K562 (cell line): ENCODE results near the gene CMA1. TPM values are rescaled to one million over a fixed set of nuclear protein-coding genes. Genes with fewer than 3 reads are reported as not detected.

Source experiments
- ATAC-seq: fragments of 200-7000 bp; cut with Tn5 transposase; 3 replicates; pipeline ENCODE4 v1.9.1; 2020; ENCODE audit warnings: moderate library complexity
- BruUV-seq: library from RNA; stranded (reverse); fragments of 400-500 nt; replicated peaks from 2 replicates; lab custom pipeline; 2021; lab: Mats Ljungman, UMichigan
- CTCF ChIA-PET: fragments of 300-600 bp; formaldehyde crosslinking; extraction: SDS; loops from one replicate; lab custom pipeline; 2021; ENCODE audit warnings: low intra/inter-chr PET ratio; lab: Yijun Ruan, JAX
- POLR2A ChIA-PET: fragments of 300-600, 350-650 bp; sonication (Branson Sonifier 250); formaldehyde crosslinking; extraction: SDS; loops from one replicate; lab custom pipeline; 2021; ENCODE audit warnings: antibody characterized with exemption, inconsistent platforms; lab: Yijun Ruan, JAX
- DNase-seq, 4 experiments: peaks; one replicate each; pipeline versions ENCODE4 v3.0.0 to v3.0.0-alpha.2; 2011 to 2018; ENCODE audit warnings: low spot score in 3 of 4, mixed read lengths in 3 of 4; ENCODE audit errors: extremely low read depth in 1 of 4
- FAIRE-seq: peaks from 2 replicates; lab custom pipeline; 2011; peaks lifted over from hg19 to GRCh38; lab: Jason Lieb, UNC
- H2AFZ ChIP-seq: 2 replicates; pipeline ENCODE4 v1.6.0; 2011; ENCODE audit warnings: low read depth, low read length, control low read depth, inconsistent platforms
- H3K27ac ChIP-seq: fragments of 200-600 bp; 3 replicates; pipeline ENCODE4 v1.8.0; 2011; ENCODE audit warnings: low read depth, mild to moderate bottlenecking, control low read depth, inconsistent platforms, low read length, moderate library complexity, mixed read lengths; ENCODE audit errors: extremely low read depth
- H3K27me3 ChIP-seq, 2 experiments: fragments of 300-600 bp in 1 of 2; 2 replicates in 1 of 2; 3 replicates in 1 of 2; pipeline versions ENCODE4 v1.6.0 to v1.8.0; 2011; ENCODE audit warnings: inconsistent platforms in 2 of 2, low read length in 2 of 2, mild to moderate bottlenecking in 1 of 2, mixed read lengths in 1 of 2, moderate library complexity in 1 of 2; ENCODE audit not compliant: control insufficient read depth in 2 of 2, insufficient read depth in 2 of 2
- H3K36me3 ChIP-seq: fragments of 300-600 bp; 3 replicates; pipeline ENCODE4 v1.8.0; 2011; ENCODE audit warnings: mild to moderate bottlenecking, low read length, inconsistent platforms; ENCODE audit not compliant: control insufficient read depth, insufficient read depth
- H3K4me1 ChIP-seq, 2 experiments: fragments of 200-600 bp in 1 of 2; replicated peaks in 1 of 2; 2 replicates in 1 of 2; 3 replicates in 1 of 2; pipeline versions ENCODE4 v1.5.1 to v1.8.0; 2011; ENCODE audit warnings: inconsistent platforms in 2 of 2, low read length in 2 of 2, mild to moderate bottlenecking in 1 of 2, mixed read lengths in 1 of 2, moderate library complexity in 1 of 2; ENCODE audit not compliant: control insufficient read depth in 2 of 2, insufficient read depth in 2 of 2
- H3K4me2 ChIP-seq: 2 replicates; pipeline ENCODE4 v1.6.1; 2011; ENCODE audit warnings: low read length, control low read depth, inconsistent platforms, mixed read lengths; ENCODE audit not compliant: insufficient read depth
- H3K4me3 ChIP-seq: fragments of 200-600 bp; sonication (generic), shearing (Covaris generic); 2 replicates; pipeline ENCODE4 v1.5.1; 2016; ENCODE audit warnings: control low read depth, inconsistent platforms
- H3K79me2 ChIP-seq: fragments of 200-600 bp; 3 replicates; pipeline ENCODE4 v1.8.0; 2011; ENCODE audit warnings: low read length, inconsistent platforms; ENCODE audit not compliant: control insufficient read depth, insufficient read depth
- H3K9ac ChIP-seq, 2 experiments: 2 replicates each; pipeline versions ENCODE4 v1.6.0 to v1.6.1; 2011; ENCODE audit warnings: low read depth in 2 of 2, low read length in 2 of 2, control low read depth in 1 of 2, inconsistent platforms in 1 of 2, mild to moderate bottlenecking in 1 of 2, mixed read lengths in 1 of 2; ENCODE audit not compliant: insufficient read depth in 1 of 2
- H3K9me1 ChIP-seq: one replicate; pipeline ENCODE4 v1.6.0; 2011; ENCODE audit warnings: inconsistent platforms, mild to moderate bottlenecking, low read length, moderate library complexity; ENCODE audit not compliant: control insufficient read depth, insufficient read depth
- H3K9me3 ChIP-seq: replicated peaks from 2 replicates; pipeline ENCODE4 v1.5.1; 2011; ENCODE audit warnings: low read depth, low read length, inconsistent platforms; ENCODE audit not compliant: control insufficient read depth, insufficient read depth
- H4K20me1 ChIP-seq: replicated peaks from 2 replicates; pipeline ENCODE4 v1.6.1; 2011; ENCODE audit warnings: low read length, inconsistent platforms, mixed read lengths; ENCODE audit not compliant: control insufficient read depth, insufficient read depth
- GABPB2 ChIP-seq: fragments of 250-450 bp; sonication (Bioruptor Pico); conservative IDR thresholded peaks from 2 replicates; pipeline ENCODE4 v1.5.1; 2021; ENCODE audit warnings: mild to moderate bottlenecking
- KDM5B ChIP-seq: fragments of 200-600 bp; sonication (generic); IDR thresholded peaks from 2 replicates; pipeline ENCODE4 v1.6.1; 2012; ENCODE audit warnings: low read depth, mild to moderate bottlenecking, moderate library complexity, low read length, control low read depth, inconsistent platforms; ENCODE audit not compliant: insufficient replicate concordance
- RBBP5 ChIP-seq: fragments of 200-600 bp; sonication (generic); IDR thresholded peaks from 2 replicates; pipeline ENCODE4 v1.6.1; 2012; ENCODE audit warnings: borderline replicate concordance, mild to moderate bottlenecking, low read length, control low read depth, inconsistent platforms; ENCODE audit not compliant: insufficient read depth, poor library complexity, severe bottlenecking
- ZBTB1 ChIP-seq: sonication (generic); formaldehyde crosslinking; IDR thresholded peaks from 2 replicates; pipeline ENCODE4 v1.8.1; 2023; ENCODE audit warnings: missing genetic modification reagents, low read depth, mild to moderate bottlenecking, borderline replicate concordance
- WGBS: fragments of 100-300 bp; shearing (Covaris generic); methylation state at CpG from one replicate; pipeline ENCODE4 v1.1.6; 2016; ENCODE audit warnings: low coverage, mixed read lengths; ENCODE audit not compliant: insufficient coverage; ENCODE audit errors: missing lambda C conversion rate; 5-methylcytosine and 5-hydroxymethylcytosine counted together
- in situ Hi-C: fragments of 300-500 bp; cut with MboI; formaldehyde crosslinking; loops from 4 replicates; pipeline ENCODE4 v1.15.0; 2018; ENCODE audit warnings: inconsistent platforms, mixed read lengths
- intact Hi-C: fragments of 100-400 bp; cut with micrococcal nuclease; formaldehyde crosslinking; loops from 2 replicates; pipeline ENCODE4 v1.14.2; 2022
- polyA plus RNA-seq, 8 experiments: library from polyadenylated mRNA; depleted of rRNA in 4 of 8; stranded (reverse) in 5 of 8; unstranded in 3 of 8; fragments of >200 nt; fragmentation: Nextera tagmentation in 2 of 8; fragmentation: Illumina TruSeq in 1 of 8; extraction: Ambion mirVana in 2 of 8; extraction: Trizol in 1 of 8; gene quantifications; 2 replicates each; pipeline versions ENCODE4 v1.2.1 to v1.2.3, GENCODE V29; 2011 to 2014; ENCODE audit warnings: inconsistent platforms in 1 of 8, missing spikeins in 1 of 8
- total RNA-seq, 7 experiments: library from RNA; depleted of rRNA in 6 of 7; stranded (reverse); fragments of >200 nt in 6 of 7; fragmentation: Illumina TruSeq in 2 of 7; extraction: Trizol in 2 of 7; gene quantifications; 2 replicates each; pipeline versions ENCODE4 v1.2.1 to v1.2.3, GENCODE V29; 2011 to 2021; ENCODE audit warnings: low replicate concordance in 1 of 7
- TF ChIP-seq, protein P1 (sequence below): fragments of 450-650 bp; IDR thresholded peaks from 2 replicates; pipeline ENCODE4 v1.6.1; 2016; ENCODE audit warnings: antibody characterized with exemption

Gene CMA1
- total and polyA plus RNA-seq, 9 of the 15 experiments (the other 6 are each of a cell fraction or from before 2014, with no cell fraction given) = not detected

GRCh38 chr14:24475261-24475660, 32.8 kb downstream of the CMA1 start:
- Histone ChIP-seq H2AFZ (no peak overlapping the region), H3K4me2 (no peak overlapping the region), H3K9ac (no peak overlapping the region), H4K20me1 (no peaks in the 10 kb centered on the region), H3K4me1 (no peaks in the 10 kb centered on the region), H3K9me3 (no peaks in the 10 kb centered on the region), H3K79me2 (no peaks in the 10 kb centered on the region), H3K27ac (no peak overlapping the region), H3K36me3 (no peaks in the 10 kb centered on the region), H3K9me1 (no peaks in the 10 kb centered on the region), H3K27me3 (no peaks in the 10 kb centered on the region), H3K4me3 (no peak overlapping the region)
- ChIA-PET CTCF (no interaction called here), POLR2A (no interaction called here)
- in situ Hi-C loops = no loop called here
- no peak for FAIRE-seq
- TF ChIP-seq GABPB2 (CRISPR knock-in tag) (no peak), KDM5B (no peak), RBBP5 (no peak), ZBTB1 (CRISPR knock-in tag) (no peak)
- TF ChIP-seq, protein P1, sequence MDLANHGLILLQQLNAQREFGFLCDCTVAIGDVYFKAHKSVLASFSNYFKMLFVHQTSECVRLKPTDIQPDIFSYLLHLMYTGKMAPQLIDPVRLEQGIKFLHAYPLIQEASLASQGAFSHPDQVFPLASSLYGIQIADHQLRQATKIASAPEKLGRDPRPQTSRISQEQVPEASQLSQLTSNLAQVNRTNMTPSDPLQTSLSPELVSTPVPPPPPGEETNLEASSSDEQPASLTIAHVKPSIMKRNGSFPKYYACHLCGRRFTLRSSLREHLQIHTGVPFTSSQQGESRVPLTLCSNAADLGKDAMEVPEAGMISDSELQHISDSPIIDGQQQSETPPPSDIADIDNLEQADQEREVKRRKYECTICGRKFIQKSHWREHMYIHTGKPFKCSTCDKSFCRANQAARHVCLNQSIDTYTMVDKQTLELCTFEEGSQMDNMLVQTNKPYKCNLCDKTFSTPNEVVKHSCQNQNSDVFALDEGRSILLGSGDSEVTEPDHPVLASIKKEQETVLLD = no peak
- DNase-seq = no peak
- BruUV-seq = no TSS peak
- intact Hi-C loops = no loop called here
- ATAC-seq = no peak
- WGBS = 0% methylated on average over 3 of the region's 4 CpGs
